ENCODE data around the gene GRB7.

Gene GRB7

GRCh38 chr17:39738983-39739884 lies 1.5 kb downstream of the GRB7 start:
- no peak for DNase-seq (ENCODE audit: low spot score)
- TF ChIP-seq, protein P1, sequence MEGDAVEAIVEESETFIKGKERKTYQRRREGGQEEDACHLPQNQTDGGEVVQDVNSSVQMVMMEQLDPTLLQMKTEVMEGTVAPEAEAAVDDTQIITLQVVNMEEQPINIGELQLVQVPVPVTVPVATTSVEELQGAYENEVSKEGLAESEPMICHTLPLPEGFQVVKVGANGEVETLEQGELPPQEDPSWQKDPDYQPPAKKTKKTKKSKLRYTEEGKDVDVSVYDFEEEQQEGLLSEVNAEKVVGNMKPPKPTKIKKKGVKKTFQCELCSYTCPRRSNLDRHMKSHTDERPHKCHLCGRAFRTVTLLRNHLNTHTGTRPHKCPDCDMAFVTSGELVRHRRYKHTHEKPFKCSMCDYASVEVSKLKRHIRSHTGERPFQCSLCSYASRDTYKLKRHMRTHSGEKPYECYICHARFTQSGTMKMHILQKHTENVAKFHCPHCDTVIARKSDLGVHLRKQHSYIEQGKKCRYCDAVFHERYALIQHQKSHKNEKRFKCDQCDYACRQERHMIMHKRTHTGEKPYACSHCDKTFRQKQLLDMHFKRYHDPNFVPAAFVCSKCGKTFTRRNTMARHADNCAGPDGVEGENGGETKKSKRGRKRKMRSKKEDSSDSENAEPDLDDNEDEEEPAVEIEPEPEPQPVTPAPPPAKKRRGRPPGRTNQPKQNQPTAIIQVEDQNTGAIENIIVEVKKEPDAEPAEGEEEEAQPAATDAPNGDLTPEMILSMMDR (IDR thresholded peaks at IDR 0.05; ENCODE audit: borderline replicate concordance, control extremely low read depth, extremely low read depth, insufficient read depth, missing control alignments): no peak
- in situ Hi-C loops (cut with MboI; ENCODE audit: low sequenced_read_pairs, unreplicated experiment): no loop called here

- TF ChIP-seq, protein P1 (IDR thresholded peaks at IDR 0.05; ENCODE audit: borderline replicate concordance, control extremely low read depth, extremely low read depth, insufficient read depth, missing control alignments): no peak
- in situ Hi-C loops (cut with MboI; ENCODE audit: low sequenced_read_pairs, unreplicated experiment): loop anchor here (10.0 kb wide), 1 partner anchor 105 kb away; the partner anchor contains the start of gene STARD3
- DNase-seq (ENCODE audit: low spot score): no peak
These were observed 2.2 kb downstream of the GRB7 start for GRCh38 chr17:39739885-39740356.

GRCh38 chr17:39740357-39741111 lies 2.8 kb downstream of the GRB7 start:
- TF ChIP-seq, protein P1 (IDR thresholded peaks at IDR 0.05; ENCODE audit: borderline replicate concordance, control extremely low read depth, extremely low read depth, insufficient read depth, missing control alignments): no peak
- DNase-seq (ENCODE audit: low spot score): no peak
- in situ Hi-C loops (cut with MboI; ENCODE audit: low sequenced_read_pairs, unreplicated experiment): loop anchor here (10.0 kb wide), 1 partner anchor 106 kb away; the partner anchor contains the start of gene STARD3

DNA sequence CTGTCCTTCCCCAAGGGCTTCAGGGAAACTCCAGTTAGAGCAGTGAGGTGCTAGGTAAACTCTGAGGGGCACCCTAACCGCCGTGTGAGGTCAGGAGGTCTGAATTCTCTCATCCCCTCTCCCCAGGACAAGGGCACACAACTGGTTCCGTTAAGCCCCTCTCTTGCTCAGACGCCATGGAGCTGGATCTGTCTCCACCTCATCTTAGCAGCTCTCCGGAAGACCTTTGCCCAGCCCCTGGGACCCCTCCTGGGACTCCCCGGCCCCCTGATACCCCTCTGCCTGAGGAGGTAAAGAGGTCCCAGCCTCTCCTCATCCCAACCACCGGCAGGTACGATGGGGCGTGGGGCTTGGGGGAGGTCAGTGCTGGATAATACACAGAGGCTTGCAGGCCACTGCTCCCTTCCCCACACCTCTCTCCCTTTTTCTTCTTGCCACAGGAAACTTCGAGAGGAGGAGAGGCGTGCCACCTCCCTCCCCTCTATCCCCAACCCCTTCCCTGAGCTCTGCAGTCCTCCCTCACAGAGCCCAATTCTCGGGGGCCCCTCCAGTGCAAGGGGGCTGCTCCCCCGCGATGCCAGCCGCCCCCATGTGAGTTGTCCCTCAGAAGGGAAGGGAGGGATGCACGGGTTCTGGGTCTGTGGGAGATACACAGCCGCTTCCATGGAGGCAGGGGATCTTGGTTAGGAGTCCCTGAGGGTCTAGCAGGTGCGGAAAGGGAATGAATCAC lies 4.6 kb downstream of the GRB7 start:
- DNase-seq (ENCODE audit: low spot score): no peak
- TF ChIP-seq, protein P1 (IDR thresholded peaks at IDR 0.05; ENCODE audit: borderline replicate concordance, control extremely low read depth, extremely low read depth, insufficient read depth, missing control alignments): no peak
- in situ Hi-C loops (cut with MboI; ENCODE audit: low sequenced_read_pairs, unreplicated experiment): loop anchor here (10.0 kb wide), 1 partner anchor 107 kb away; the partner anchor contains the start of gene STARD3

DNA sequence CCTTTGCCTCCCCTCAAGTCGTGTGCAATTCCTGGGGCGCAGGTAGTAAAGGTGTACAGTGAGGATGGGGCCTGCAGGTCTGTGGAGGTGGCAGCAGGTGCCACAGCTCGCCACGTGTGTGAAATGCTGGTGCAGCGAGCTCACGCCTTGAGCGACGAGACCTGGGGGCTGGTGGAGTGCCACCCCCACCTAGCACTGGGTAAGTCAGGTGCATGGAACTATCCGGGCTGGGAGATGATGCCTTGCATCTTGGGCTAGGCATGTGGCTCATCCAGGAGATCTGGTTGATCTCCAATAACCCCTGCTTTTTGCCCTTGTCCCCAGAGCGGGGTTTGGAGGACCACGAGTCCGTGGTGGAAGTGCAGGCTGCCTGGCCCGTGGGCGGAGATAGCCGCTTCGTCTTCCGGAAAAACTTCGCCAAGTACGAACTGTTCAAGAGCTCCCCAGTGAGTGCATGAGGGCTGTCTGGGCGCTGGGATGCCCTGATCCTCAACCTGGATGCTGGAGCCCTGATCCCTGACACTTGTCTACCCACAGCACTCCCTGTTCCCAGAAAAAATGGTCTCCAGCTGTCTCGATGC lies 5.2 kb downstream of the GRB7 start:
- DNase-seq (ENCODE audit: low spot score): no peak
- TF ChIP-seq, protein P1 (IDR thresholded peaks at IDR 0.05; ENCODE audit: borderline replicate concordance, control extremely low read depth, extremely low read depth, insufficient read depth, missing control alignments): peak; percentile 4
- in situ Hi-C loops (cut with MboI; ENCODE audit: low sequenced_read_pairs, unreplicated experiment): loop anchor here (10.0 kb wide), 1 partner anchor 108 kb away; the partner anchor contains the start of gene STARD3

All from GM13976 (cell line).